Naive thymus-derived CD8-positive, alpha-beta T cell (primary cell): Measurements from ENCODE around the gene PLXDC2. TPM values are rescaled to one million over a fixed set of nuclear protein-coding genes. Genes with fewer than 3 reads are reported as not detected.
"Not testable (repeated sequence)": the region's sequence is repeated elsewhere in the genome, so short reads cannot be mapped to it uniquely, and the experiment has no call there.

Source experiments
- ATAC-seq, 2 donors: fragments of 150-1000 bp; cut with Tn5 transposase in 1 of 2; sonication (Bioruptor Pico), chemical (Tn5 transposase) in 1 of 2; 1 replicate in 1 of 2; 2 replicates in 1 of 2; pipeline ENCODE4 v1.10.0; 2021; ENCODE audit warnings: mild to moderate bottlenecking in 2 of 2, moderate library complexity in 2 of 2
- POLR2A ChIA-PET: fragments of 350-600 bp; sonication (Branson Sonifier 250); formaldehyde crosslinking; loops from one replicate; lab custom pipeline; 2021; ENCODE audit warnings: antibody characterized with exemption; lab: Charles Lee
- DNase-seq, 10 donors: peaks; one replicate each; pipeline versions ENCODE4 v3.0.0 to v3.0.0-alpha.2; 2020 to 2022
- H3K27ac Mint-ChIP-seq, 10 donors: one replicate each; pipeline ENCODE4 v1.8.0; 2020 to 2022; ENCODE audit warnings: mild to moderate bottlenecking in 10 of 10, mixed read lengths in 10 of 10, moderate library complexity in 4 of 10, inconsistent platforms in 1 of 10
- H3K27me3 Mint-ChIP-seq, 5 donors: one replicate each; pipeline ENCODE4 v1.8.0; 2021 to 2022; ENCODE audit warnings: mixed read lengths in 5 of 5
- H3K36me3 Mint-ChIP-seq, 3 donors: one replicate each; pipeline ENCODE4 v1.8.0; 2020 to 2022; ENCODE audit warnings: mixed read lengths in 3 of 3, mild to moderate bottlenecking in 2 of 3, inconsistent platforms in 1 of 3
- H3K4me1 Mint-ChIP-seq, 4 donors: one replicate each; pipeline ENCODE4 v1.8.0; 2021 to 2022; ENCODE audit warnings: mixed read lengths in 4 of 4
- H3K4me3 Mint-ChIP-seq, 10 donors: one replicate each; pipeline ENCODE4 v1.8.0; 2020 to 2022; ENCODE audit warnings: mild to moderate bottlenecking in 10 of 10, mixed read lengths in 10 of 10, moderate library complexity in 6 of 10, inconsistent platforms in 1 of 10
- H3K9me3 Mint-ChIP-seq, 9 donors: one replicate each; pipeline ENCODE4 v1.8.0; 2020 to 2022; ENCODE audit warnings: mixed read lengths in 9 of 9, mild to moderate bottlenecking in 3 of 9, inconsistent platforms in 1 of 9, moderate library complexity in 1 of 9
- polyA plus RNA-seq, 3 donors: library from polyadenylated mRNA; unstranded; fragments of 300-500 nt; fragmentation: Illumina TruSeq; gene quantifications; one replicate each; pipeline ENCODE4 v1.2.3, GENCODE V29; 2021
- total RNA-seq, 8 experiments: library from RNA in 2 of 8; stranded (reverse) in 2 of 8; gene quantifications; one replicate each; pipeline ENCODE4 v1.2.3 and lab custom pipeline; 2021 to 2026

Gene PLXDC2
- total and polyA plus RNA-seq, 5 experiments from 2014 or later, result 0.07 to 0.44 (median 0.31) TPM; not detected in 2

DNA sequence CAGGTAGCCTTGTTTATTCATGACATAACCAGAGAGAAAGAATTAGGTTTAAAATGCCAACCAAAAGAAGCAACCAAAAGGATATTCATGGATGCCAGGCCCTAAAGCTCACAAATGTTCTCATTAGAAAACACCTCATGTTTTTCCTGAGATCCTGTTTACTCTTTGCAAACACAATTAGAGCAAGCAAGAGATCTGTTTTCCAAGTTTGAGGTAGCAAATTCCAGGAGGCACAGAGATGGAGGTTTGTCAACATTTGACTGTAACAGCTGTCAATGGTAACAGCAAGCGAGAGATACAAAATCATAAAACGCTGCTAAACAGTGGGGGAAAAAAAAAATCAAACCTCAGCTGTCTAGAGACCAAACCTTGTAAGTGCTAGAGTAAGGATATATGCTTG is 182.2 kb downstream of the PLXDC2 start:
- POLR2A ChIA-PET, result no interaction called here
- Mint-ChIP-seq H3K4me3 (no peak overlapping the region), H3K4me1 (peaks cover 0 to under 1% (median 0%) of the 10 kb centered on the region in 4 donors), H3K9me3 (peaks cover 0 to 13% (median 0%) of the 10 kb centered on the region in 9 donors), H3K36me3 (no peaks in the 10 kb centered on the region), H3K27me3 (no peaks in the 10 kb centered on the region), H3K27ac (no peak overlapping the region)
- no peak for DNase-seq
- ATAC-seq, result no peak

DNA sequence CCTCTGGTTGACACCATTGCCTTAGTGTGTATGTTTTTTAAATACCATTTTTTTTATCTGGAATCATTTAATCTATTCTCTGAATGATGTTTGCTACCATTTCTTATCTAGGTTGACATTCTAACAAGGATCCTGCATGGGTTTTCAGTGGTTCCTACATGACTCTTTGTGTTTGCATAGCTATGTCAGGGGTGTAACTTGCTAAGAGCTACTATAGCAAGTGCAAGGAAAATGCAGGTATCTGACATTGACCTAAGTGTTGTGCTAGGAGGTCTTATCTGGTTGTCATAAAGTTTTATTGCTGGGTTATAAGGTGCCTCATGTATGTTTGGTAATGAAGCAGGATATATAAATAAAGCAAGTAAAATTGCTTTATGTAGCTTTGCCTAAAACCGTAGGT is 183.2 kb downstream of the PLXDC2 start:
- Mint-ChIP-seq H3K4me1 (peaks cover 0 to 9% (median 0%) of the 10 kb centered on the region in 4 donors), H3K9me3 (peaks cover 0 to 13% (median 0%) of the 10 kb centered on the region in 9 donors), H3K36me3 (no peaks in the 10 kb centered on the region), H3K27ac (no peak overlapping the region), H3K27me3 (no peaks in the 10 kb centered on the region), H3K4me3 (no peak overlapping the region)
- ATAC-seq, result no peak
- POLR2A ChIA-PET, result no interaction called here
- DNase-seq, result no peak

DNA sequence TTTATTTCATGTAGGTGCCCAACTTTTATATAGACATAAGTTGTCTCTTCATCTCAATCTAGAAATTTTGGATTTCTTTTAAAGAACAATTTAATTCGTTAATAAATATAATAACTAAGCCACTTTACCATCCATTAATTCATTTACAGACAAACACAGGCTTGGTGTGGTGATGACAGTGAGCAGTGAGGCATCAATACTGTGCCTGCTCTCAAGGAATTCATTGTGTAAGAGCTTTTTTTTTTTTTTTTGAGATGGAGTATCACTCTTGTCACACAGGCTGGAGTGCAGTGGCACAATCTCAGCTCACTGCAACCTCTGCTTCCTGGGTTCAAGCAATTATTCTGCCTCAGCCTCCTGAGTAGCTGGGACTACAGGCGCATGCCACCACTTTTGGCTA is 185.8 kb downstream of the PLXDC2 start:
- DNase-seq, H3K27me3 Mint-ChIP-seq, H3K27ac Mint-ChIP-seq, H3K4me1 Mint-ChIP-seq, ATAC-seq, H3K36me3 Mint-ChIP-seq, POLR2A ChIA-PET, H3K4me3 Mint-ChIP-seq: not testable (repeated sequence)
- peaks cover 0 to 13% (median 0%) of the 10 kb centered on the region in 9 donors for H3K9me3 Mint-ChIP-seq

DNA sequence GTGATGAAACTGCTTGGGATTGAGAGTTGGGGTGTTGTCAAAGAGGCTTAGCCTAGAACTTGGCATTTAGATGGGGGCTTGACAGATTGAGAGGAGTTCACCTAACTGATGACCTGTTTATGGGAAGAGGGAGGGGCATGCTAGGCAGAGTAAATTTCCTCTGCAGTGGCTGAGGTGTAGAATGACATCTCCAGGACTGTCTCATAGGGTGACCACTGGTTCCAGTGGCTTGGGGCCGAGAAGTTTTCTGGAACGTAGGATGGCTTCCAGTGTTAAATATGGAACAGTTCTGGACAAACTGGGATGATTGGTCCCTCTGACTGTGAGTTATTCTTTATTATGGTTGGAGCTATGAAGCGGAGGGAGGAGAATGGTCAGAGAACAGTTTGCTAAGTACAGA is 186.4 kb downstream of the PLXDC2 start:
- no peak for DNase-seq
- no peak for ATAC-seq
- POLR2A ChIA-PET, result no interaction called here
- Mint-ChIP-seq H3K4me1 (peaks cover 0 to 9% (median 0%) of the 10 kb centered on the region in 4 donors), H3K27me3 (no peaks in the 10 kb centered on the region), H3K9me3 (peaks cover 0 to 12% (median 0%) of the 10 kb centered on the region in 9 donors), H3K4me3 (no peak overlapping the region), H3K36me3 (no peaks in the 10 kb centered on the region), H3K27ac (no peak overlapping the region)

- H3K27ac Mint-ChIP-seq, result no peak overlapping the region
- no peak overlapping the region for H3K4me3 Mint-ChIP-seq
- H3K36me3 Mint-ChIP-seq, result no peaks in the 10 kb centered on the region
- DNase-seq (no peak), ATAC-seq (no peak)
- no peaks in the 10 kb centered on the region for H3K27me3 Mint-ChIP-seq
- H3K9me3 Mint-ChIP-seq, result peaks cover 0 to 5% (median 0%) of the 10 kb centered on the region in 9 donors
- peaks cover 0 to 9% (median 0%) of the 10 kb centered on the region in 4 donors for H3K4me1 Mint-ChIP-seq
- POLR2A ChIA-PET, result no interaction called here
Observed at GRCh38 chr10:20004087-20004523, 187.9 kb downstream of the PLXDC2 start.

DNA sequence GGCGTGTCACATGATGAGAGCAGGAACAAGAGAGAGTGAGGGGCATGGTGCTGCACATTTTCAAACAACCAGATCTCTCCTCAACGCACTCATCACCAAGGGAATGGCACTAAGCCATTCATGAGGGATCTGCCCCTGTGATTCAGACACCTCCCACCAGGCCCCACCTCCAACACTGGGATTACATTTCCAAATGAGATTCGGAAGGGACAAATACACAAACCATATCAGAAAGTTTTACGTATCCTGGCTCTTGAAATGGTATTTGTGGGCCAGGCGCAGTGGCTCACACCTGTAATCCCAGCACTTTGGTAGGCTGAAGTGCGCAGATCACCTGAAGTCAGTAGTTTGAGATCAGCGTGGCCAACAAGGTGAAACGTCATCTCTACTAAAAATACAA is 189.4 kb downstream of the PLXDC2 start:
- no peak overlapping the region for H3K27ac Mint-ChIP-seq
- peaks cover 0 to 9% (median 0%) of the 10 kb centered on the region in 4 donors for H3K4me1 Mint-ChIP-seq
- no peak overlapping the region for H3K4me3 Mint-ChIP-seq
- H3K9me3 Mint-ChIP-seq, result peaks cover 0 to 7% (median 0%) of the 10 kb centered on the region in 9 donors
- no peaks in the 10 kb centered on the region for H3K27me3 Mint-ChIP-seq
- POLR2A ChIA-PET, result no interaction called here
- DNase-seq, result no peak
- no peak for ATAC-seq
- H3K36me3 Mint-ChIP-seq, result no peaks in the 10 kb centered on the region

- POLR2A ChIA-PET, result no interaction called here
- Mint-ChIP-seq H3K27ac (no peak overlapping the region), H3K4me3 (no peak overlapping the region), H3K36me3 (no peaks in the 10 kb centered on the region), H3K4me1 (peaks cover 0 to 9% (median 0%) of the 10 kb centered on the region in 4 donors), H3K27me3 (no peaks in the 10 kb centered on the region), H3K9me3 (peaks cover 0 to 7% (median 0%) of the 10 kb centered on the region in 9 donors)
- ATAC-seq (no peak), DNase-seq (no peak)
Observed at GRCh38 chr10:20006169-20006870, 190.1 kb downstream of the PLXDC2 start.

GRCh38 chr10:20007426-20007825 is 191.2 kb downstream of the PLXDC2 start:
- no peaks in the 10 kb centered on the region for H3K27me3 Mint-ChIP-seq
- no peak overlapping the region for H3K4me3 Mint-ChIP-seq
- no peaks in the 10 kb centered on the region for H3K36me3 Mint-ChIP-seq
- POLR2A ChIA-PET, result no interaction called here
- H3K27ac Mint-ChIP-seq, result no peak overlapping the region
- H3K4me1 Mint-ChIP-seq, result peaks cover 0 to 9% (median 0%) of the 10 kb centered on the region in 4 donors
- H3K9me3 Mint-ChIP-seq, result peaks cover 0 to 7% (median 0%) of the 10 kb centered on the region in 9 donors
- DNase-seq (no peak), ATAC-seq (no peak)

DNA sequence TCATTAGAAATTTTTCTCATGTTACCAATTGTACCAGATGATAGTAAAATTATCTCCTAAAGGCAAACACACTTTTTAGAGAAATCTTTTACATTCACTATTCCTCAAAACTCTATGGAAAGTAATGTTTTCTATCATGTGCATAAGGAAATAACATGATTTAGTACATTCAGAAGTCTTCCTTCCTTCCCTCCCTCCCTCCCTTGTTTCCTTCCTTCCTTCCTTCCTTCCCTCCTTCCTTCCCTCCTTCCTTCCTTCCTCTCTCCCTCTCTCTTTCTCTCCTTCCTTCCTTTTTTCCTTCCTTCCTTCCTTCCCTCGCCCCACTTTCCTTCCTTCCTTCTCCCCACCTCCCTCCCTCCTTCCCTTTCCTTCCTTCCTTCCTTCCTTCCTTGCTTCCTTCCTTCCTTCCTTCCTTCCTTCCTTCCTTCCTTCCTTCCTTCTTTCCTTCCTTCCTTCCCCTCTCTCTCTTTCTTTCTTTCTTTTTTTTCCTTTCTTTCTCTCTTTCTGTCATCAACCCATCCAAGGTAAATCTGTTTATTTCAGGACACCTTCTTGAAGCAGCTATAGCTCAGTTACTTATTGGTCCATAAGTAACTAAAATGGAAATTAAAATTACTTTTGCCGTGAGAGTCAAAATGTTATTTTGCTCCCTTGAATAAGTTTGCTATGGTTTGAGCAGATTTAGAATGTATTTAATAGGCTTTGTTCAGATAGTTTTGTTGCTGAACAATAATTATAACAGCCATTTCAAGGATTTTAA is 197.9 kb downstream of the PLXDC2 start:
- H3K27me3 Mint-ChIP-seq, result no peaks in the 10 kb centered on the region
- no peak for ATAC-seq
- no peak overlapping the region for H3K27ac Mint-ChIP-seq
- POLR2A ChIA-PET, result no interaction called here
- H3K4me3 Mint-ChIP-seq, result no peak overlapping the region
- H3K36me3 Mint-ChIP-seq, result no peaks in the 10 kb centered on the region
- H3K4me1 Mint-ChIP-seq, result no peaks in the 10 kb centered on the region
- no peak for DNase-seq
- peaks cover 0 to 12% (median 5%) of the 10 kb centered on the region in 9 donors for H3K9me3 Mint-ChIP-seq

- Mint-ChIP-seq H3K9me3 (peaks cover 0 to 12% (median 5%) of the 10 kb centered on the region in 9 donors), H3K27ac (no peak overlapping the region), H3K27me3 (no peaks in the 10 kb centered on the region), H3K4me1 (no peaks in the 10 kb centered on the region), H3K36me3 (no peaks in the 10 kb centered on the region), H3K4me3 (no peak overlapping the region)
- POLR2A ChIA-PET, result no interaction called here
- DNase-seq (no peak), ATAC-seq (no peak)
Observed at GRCh38 chr10:20017961-20018360, 201.7 kb downstream of the PLXDC2 start.

GRCh38 chr10:20020677-20021076 is 204.4 kb downstream of the PLXDC2 start:
- no peaks in the 10 kb centered on the region for H3K4me1 Mint-ChIP-seq
- no peak overlapping the region for H3K27ac Mint-ChIP-seq
- ATAC-seq (no peak), DNase-seq (no peak)
- no peaks in the 10 kb centered on the region for H3K27me3 Mint-ChIP-seq
- POLR2A ChIA-PET, result no interaction called here
- no peaks in the 10 kb centered on the region for H3K36me3 Mint-ChIP-seq
- H3K4me3 Mint-ChIP-seq, result no peak overlapping the region
- peaks cover 0 to 6% (median 0%) of the 10 kb centered on the region in 9 donors for H3K9me3 Mint-ChIP-seq

DNA sequence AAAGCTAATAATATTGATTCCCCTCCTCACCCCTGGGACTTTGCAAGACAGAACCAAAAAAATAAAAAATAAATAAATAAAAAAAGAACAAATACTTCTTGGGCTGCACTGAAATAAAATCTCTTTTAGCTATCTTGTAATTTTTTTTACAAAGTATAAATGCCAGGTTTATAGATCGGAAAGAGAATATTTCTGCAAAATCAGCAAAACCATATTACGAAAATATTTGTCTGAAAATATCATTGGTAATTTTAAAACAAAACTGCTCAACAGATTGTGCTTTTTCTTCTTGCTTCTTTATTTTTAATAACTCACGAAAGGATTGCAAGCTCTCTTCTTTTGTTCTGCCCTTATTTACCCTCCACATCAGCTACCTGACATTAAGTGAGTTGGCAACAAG is 213.3 kb downstream of the PLXDC2 start:
- Mint-ChIP-seq H3K36me3 (no peaks in the 10 kb centered on the region), H3K27me3 (no peaks in the 10 kb centered on the region), H3K4me1 (no peaks in the 10 kb centered on the region), H3K9me3 (peaks cover 0 to 5% (median 0%) of the 10 kb centered on the region in 9 donors), H3K27ac (no peak overlapping the region), H3K4me3 (no peak overlapping the region)
- DNase-seq (no peak), ATAC-seq (no peak)
- POLR2A ChIA-PET, result no interaction called here

DNA sequence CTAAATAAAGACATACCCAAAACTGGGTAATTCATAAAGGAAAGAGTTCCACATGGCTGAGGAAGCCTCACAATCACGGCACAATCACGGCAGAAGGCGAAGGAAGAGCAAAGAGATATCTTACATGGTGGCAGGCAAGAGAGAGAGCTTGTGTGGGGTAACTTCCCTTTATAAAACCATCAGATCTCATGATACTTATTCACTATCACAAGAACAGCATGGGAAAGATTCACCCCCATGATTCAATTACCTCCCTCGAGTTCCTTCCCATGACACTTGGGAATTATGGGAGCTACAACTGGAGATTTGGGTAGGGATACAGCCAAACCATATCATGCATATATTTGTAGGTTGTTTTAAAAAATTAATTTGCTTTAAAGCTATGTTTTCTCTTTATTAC is 217.2 kb downstream of the PLXDC2 start:
- Mint-ChIP-seq H3K4me1 (no peaks in the 10 kb centered on the region), H3K36me3 (no peaks in the 10 kb centered on the region), H3K27me3 (no peaks in the 10 kb centered on the region), H3K27ac (no peak overlapping the region), H3K9me3 (peaks cover 0 to 5% (median 0%) of the 10 kb centered on the region in 9 donors), H3K4me3 (no peak overlapping the region)
- ATAC-seq, result no peak
- DNase-seq, result no peak
- POLR2A ChIA-PET, result no interaction called here
